K562 (cell line): Measurements from ENCODE around the gene SARS1. TPM values are rescaled to one million over a fixed set of nuclear protein-coding genes. Genes with fewer than 3 reads are reported as not detected.

Experiments used
- HNRNPL ChIP-seq: fragments of 200-400 bp; formaldehyde crosslinking; IDR thresholded peaks from 2 replicates; pipeline ENCODE4 v1.6.1; 2017; ENCODE audit warnings: low read depth, mild to moderate bottlenecking, low read length
- KLF1 ChIP-seq: fragments of 450-650 bp; IDR thresholded peaks from 2 replicates; pipeline ENCODE4 v1.6.1; 2016; ENCODE audit warnings: missing genetic modification characterization, missing compliant biosample characterization
- RBM34 ChIP-seq: fragments of 200-400 bp; formaldehyde crosslinking; IDR thresholded peaks from 2 replicates; pipeline ENCODE4 v1.6.1; 2018; ENCODE audit warnings: low read length, borderline replicate concordance; ENCODE audit not compliant: insufficient read depth
- polyA plus RNA-seq, 8 experiments: library from polyadenylated mRNA; depleted of rRNA in 4 of 8; stranded (reverse) in 5 of 8; unstranded in 3 of 8; fragments of >200 nt; fragmentation: Nextera tagmentation in 2 of 8; fragmentation: Illumina TruSeq in 1 of 8; extraction: Ambion mirVana in 2 of 8; extraction: Trizol in 1 of 8; gene quantifications; 2 replicates each; pipeline versions ENCODE4 v1.2.1 to v1.2.3, GENCODE V29; 2011 to 2014; ENCODE audit warnings: inconsistent platforms in 1 of 8, missing spikeins in 1 of 8
- total RNA-seq, 7 experiments: library from RNA; depleted of rRNA in 6 of 7; stranded (reverse); fragments of >200 nt in 6 of 7; fragmentation: Illumina TruSeq in 2 of 7; extraction: Trizol in 2 of 7; gene quantifications; 2 replicates each; pipeline versions ENCODE4 v1.2.1 to v1.2.3, GENCODE V29; 2011 to 2021; ENCODE audit warnings: low replicate concordance in 1 of 7
- TF ChIP-seq, protein P1 (sequence below), 2 experiments: fragments of 450-650 bp; formaldehyde crosslinking in 1 of 2; IDR thresholded peaks; 2 replicates each; pipeline versions ENCODE4 v1.4.0 to v1.6.1; 2014 to 2020; ENCODE audit warnings: mild to moderate bottlenecking in 2 of 2, borderline replicate concordance in 1 of 2, low read depth in 1 of 2
- TF ChIP-seq, protein P2 (sequence below): fragments of 450-650 bp; conservative IDR thresholded peaks from 2 replicates; pipeline ENCODE4 v1.6.1; 2016; ENCODE audit warnings: missing genetic modification characterization, low read depth, mild to moderate bottlenecking, missing compliant biosample characterization, moderate library complexity
- TF ChIP-seq, protein P3 (sequence below), 2 experiments: fragments of 150-350 bp in 1 of 2; IDR thresholded peaks; 2 replicates each; pipeline ENCODE4 v1.6.1; 2012 to 2016; ENCODE audit warnings: low read depth in 2 of 2, low read length in 2 of 2, mild to moderate bottlenecking in 1 of 2, moderate library complexity in 1 of 2
- TF ChIP-seq, protein P4 (sequence below): fragments of 450-650 bp; IDR thresholded peaks from 2 replicates; pipeline ENCODE4 v1.6.1; 2016

Gene SARS1
- total and polyA plus RNA-seq, 9 of the 15 experiments (the other 6 are each of a cell fraction or from before 2014, with no cell fraction given), result 221 to 623 (median 254) TPM

DNA sequence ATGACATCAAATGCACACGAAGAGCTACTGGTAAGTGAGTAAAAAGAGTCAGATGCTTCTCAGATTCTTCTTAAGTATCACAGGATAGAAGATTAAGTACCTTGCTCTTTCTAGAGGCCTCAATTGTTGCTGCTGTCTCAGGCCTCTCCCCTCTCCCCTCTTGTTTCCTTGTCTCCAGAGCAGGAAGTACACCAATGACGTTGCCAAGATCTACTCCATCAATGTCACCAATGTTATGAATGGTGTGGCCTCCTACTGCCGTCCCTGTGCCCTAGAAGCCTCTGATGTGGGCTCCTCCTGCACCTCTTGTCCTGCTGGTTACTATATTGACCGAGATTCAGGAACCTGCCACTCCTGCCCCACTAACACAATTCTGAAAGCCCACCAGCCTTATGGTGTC is 21.3 kb upstream of the SARS1 start (continued):
- TF ChIP-seq, protein P1, sequence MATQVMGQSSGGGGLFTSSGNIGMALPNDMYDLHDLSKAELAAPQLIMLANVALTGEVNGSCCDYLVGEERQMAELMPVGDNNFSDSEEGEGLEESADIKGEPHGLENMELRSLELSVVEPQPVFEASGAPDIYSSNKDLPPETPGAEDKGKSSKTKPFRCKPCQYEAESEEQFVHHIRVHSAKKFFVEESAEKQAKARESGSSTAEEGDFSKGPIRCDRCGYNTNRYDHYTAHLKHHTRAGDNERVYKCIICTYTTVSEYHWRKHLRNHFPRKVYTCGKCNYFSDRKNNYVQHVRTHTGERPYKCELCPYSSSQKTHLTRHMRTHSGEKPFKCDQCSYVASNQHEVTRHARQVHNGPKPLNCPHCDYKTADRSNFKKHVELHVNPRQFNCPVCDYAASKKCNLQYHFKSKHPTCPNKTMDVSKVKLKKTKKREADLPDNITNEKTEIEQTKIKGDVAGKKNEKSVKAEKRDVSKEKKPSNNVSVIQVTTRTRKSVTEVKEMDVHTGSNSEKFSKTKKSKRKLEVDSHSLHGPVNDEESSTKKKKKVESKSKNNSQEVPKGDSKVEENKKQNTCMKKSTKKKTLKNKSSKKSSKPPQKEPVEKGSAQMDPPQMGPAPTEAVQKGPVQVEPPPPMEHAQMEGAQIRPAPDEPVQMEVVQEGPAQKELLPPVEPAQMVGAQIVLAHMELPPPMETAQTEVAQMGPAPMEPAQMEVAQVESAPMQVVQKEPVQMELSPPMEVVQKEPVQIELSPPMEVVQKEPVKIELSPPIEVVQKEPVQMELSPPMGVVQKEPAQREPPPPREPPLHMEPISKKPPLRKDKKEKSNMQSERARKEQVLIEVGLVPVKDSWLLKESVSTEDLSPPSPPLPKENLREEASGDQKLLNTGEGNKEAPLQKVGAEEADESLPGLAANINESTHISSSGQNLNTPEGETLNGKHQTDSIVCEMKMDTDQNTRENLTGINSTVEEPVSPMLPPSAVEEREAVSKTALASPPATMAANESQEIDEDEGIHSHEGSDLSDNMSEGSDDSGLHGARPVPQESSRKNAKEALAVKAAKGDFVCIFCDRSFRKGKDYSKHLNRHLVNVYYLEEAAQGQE (IDR thresholded peaks at IDR 0.05; ENCODE audit: borderline replicate concordance), result no peak
- TF ChIP-seq, protein P1 (CRISPR knock-in tag; IDR thresholded peaks at IDR 0.05; ENCODE audit: low read depth), result no peak
- TF ChIP-seq RBM34 (no peak), HNRNPL (no peak), KLF1 (tag) (no peak)
- TF ChIP-seq, protein P2, sequence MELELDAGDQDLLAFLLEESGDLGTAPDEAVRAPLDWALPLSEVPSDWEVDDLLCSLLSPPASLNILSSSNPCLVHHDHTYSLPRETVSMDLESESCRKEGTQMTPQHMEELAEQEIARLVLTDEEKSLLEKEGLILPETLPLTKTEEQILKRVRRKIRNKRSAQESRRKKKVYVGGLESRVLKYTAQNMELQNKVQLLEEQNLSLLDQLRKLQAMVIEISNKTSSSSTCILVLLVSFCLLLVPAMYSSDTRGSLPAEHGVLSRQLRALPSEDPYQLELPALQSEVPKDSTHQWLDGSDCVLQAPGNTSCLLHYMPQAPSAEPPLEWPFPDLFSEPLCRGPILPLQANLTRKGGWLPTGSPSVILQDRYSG, result no peak
- TF ChIP-seq, protein P3, sequence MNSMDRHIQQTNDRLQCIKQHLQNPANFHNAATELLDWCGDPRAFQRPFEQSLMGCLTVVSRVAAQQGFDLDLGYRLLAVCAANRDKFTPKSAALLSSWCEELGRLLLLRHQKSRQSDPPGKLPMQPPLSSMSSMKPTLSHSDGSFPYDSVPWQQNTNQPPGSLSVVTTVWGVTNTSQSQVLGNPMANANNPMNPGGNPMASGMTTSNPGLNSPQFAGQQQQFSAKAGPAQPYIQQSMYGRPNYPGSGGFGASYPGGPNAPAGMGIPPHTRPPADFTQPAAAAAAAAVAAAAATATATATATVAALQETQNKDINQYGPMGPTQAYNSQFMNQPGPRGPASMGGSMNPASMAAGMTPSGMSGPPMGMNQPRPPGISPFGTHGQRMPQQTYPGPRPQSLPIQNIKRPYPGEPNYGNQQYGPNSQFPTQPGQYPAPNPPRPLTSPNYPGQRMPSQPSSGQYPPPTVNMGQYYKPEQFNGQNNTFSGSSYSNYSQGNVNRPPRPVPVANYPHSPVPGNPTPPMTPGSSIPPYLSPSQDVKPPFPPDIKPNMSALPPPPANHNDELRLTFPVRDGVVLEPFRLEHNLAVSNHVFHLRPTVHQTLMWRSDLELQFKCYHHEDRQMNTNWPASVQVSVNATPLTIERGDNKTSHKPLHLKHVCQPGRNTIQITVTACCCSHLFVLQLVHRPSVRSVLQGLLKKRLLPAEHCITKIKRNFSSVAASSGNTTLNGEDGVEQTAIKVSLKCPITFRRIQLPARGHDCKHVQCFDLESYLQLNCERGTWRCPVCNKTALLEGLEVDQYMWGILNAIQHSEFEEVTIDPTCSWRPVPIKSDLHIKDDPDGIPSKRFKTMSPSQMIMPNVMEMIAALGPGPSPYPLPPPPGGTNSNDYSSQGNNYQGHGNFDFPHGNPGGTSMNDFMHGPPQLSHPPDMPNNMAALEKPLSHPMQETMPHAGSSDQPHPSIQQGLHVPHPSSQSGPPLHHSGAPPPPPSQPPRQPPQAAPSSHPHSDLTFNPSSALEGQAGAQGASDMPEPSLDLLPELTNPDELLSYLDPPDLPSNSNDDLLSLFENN (IDR thresholded peaks at IDR 0.05; ENCODE audit: low read depth in 2 of 2, low read length in 2 of 2), result no peak
- TF ChIP-seq, protein P4, sequence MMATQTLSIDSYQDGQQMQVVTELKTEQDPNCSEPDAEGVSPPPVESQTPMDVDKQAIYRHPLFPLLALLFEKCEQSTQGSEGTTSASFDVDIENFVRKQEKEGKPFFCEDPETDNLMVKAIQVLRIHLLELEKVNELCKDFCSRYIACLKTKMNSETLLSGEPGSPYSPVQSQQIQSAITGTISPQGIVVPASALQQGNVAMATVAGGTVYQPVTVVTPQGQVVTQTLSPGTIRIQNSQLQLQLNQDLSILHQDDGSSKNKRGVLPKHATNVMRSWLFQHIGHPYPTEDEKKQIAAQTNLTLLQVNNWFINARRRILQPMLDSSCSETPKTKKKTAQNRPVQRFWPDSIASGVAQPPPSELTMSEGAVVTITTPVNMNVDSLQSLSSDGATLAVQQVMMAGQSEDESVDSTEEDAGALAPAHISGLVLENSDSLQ, result peak; percentile 81; the same call in 1 of the 2 replicates
